ENCODE results near the gene DENND1B.

GRCh38 chr1:197807739-197808453 is 32.6 kb upstream of the DENND1B start:
- TF ChIP-seq CTCF (conservative IDR thresholded peaks at IDR 0.05), result no peak
- no peak for TF ChIP-seq ZFX (IDR thresholded peaks at IDR 0.05)

All from C4-2B (cell line).